Epidermal melanocyte (primary cell): ENCODE measurements around the gene GALK2.
"Not testable (repeated sequence)": the region's sequence is repeated elsewhere in the genome, so short reads cannot be mapped to it uniquely, and the experiment has no call there.

ENCODE experiments used
- DNase-seq: peaks from one replicate; pipeline ENCODE4 v3.0.0; 2011; ENCODE audit warnings: low spot score; ENCODE audit not compliant: insufficient read length

Gene GALK2

GRCh38 chr15:49163678-49164077 lies 6.4 kb upstream of the GALK2 start:
- no peak for DNase-seq

DNA sequence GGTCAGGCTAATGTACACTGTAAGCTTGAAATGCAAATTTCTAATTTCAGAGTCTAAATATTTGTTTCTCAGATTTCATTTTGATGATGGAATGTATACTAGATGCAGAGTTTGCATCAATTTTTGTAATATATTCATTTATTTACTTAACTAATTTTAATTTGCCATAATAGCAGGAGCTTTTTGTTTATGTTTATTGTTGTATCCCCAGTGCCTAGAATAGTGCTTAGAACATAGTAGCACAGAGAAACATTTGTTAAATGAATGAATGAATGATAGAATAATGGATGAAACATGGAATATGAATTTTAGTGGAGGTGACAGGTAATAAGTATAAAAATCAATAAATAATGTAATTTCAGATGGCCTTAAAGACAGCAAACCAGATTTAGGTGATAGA lies 5.2 kb upstream of the GALK2 start:
- DNase-seq: no peak

DNA sequence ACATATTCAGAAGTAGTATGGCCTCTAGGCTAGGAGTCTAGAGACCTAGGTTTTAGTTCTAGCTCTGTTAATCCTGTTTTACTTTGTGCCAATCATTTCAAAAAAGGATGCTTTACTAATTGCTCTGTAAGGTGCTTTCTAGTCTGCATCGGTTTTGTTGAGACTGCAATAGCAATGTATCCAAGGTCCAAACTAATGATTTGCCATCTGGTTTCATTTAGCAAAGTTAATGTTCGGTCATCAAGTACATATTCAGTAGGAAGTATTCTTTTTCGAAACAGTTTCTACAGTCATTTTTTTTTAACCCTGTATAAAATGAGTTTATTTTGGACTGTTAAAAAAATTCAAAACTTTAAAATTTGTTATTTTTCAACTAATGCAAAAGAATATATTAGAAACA lies 2.0 kb upstream of the GALK2 start:
- DNase-seq: no peak

DNA sequence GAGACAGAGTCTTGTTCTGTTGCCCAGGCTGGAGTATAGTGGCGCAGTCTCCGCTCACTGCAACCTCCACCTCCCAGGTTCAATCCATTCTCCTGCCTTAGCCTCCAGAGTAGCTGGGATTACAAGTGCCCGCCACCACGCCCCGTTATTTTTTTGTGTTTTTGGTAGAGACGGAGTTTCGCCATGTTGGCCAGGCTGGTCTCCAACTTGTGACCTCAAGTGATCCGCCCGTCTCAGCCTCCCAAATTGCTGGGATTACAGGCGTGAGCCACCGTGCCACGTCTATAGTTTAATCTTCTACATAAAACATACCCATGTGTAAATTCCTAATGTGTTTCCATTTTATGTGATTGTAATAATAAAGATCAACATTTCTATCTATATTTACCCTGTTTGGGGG lies 1.7 kb downstream of the GALK2 start:
- no peak for DNase-seq

DNA sequence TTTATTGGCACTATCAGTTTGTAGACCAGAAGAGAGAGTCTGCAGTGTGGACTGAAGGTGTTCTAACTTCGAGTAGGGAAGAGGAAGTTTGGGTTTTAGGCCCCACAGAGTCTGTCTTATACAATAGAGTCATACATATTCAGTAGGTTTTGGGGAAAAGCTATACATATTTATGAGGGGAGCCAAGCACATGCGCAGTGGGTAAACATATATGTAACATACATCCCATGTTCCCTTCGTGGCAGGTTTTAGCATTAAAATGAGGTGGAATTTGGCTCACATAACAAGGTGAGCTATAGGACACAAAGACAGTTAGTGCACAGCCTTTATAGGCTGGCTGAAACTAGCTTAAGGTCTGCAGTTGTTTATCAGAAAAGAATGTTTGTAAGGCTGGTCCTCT lies 4.9 kb downstream of the GALK2 start:
- DNase-seq: no peak

DNA sequence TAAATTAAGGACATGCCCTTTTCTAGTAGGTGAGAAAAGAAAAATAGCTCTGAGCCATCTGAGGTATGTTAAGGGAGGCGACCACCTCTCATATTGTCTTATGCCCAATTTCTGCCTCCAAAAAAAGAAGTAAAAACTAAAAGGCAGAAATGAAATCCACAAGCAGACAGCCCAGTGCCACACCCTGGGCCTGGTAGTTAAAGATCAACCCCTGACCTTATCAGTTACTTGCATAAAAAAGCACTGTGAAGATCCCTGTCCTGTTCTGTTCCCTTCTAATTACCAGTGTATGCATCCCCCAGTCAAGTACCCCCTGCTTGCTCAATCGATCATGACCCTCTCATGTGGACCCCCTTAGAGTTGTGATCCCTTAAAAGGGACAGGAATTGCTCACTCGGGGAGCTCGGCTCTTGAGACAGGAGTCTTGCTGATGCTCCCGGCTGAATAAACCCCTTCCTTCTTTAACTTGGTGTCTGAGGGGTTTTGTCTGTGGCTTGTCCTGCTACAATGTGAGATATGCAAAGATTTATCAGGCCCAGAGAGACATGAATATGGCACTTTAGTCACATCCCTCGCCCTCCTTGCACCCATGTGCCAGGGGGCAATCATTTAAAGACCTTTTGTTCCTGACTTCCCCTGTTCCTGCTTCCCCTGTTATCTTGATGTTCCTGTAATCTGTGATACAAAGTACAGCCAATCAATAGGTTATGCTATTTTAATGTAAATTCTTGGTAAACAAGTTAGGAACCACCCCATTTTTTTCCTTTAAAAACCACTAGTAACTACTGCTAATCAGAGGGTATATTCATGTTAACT lies 5.7 kb downstream of the GALK2 start:
- not testable (repeated sequence) for DNase-seq

DNA sequence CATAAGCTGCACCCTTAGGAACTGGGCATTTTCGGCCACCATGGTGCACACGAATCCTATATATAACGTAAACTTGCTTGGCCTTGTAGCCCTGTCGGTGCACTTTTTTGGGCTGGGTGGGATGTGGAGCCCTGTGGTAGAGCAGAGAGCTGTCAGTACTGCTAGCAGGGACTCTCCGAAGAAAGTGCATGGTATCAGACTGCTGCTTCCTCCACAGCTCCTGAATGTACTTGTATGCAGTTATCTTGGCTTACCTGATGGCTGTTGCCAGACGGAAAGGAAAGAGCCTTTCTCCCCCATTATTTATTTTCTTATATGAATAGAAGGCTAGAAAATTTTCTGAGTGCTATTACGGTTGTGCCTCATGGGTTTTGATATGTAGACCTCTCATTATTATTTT lies 8.4 kb downstream of the GALK2 start:
- no peak for DNase-seq

GRCh38 chr15:49179433-49180190 lies 9.6 kb downstream of the GALK2 start:
- DNase-seq: peak; percentile 44

DNA sequence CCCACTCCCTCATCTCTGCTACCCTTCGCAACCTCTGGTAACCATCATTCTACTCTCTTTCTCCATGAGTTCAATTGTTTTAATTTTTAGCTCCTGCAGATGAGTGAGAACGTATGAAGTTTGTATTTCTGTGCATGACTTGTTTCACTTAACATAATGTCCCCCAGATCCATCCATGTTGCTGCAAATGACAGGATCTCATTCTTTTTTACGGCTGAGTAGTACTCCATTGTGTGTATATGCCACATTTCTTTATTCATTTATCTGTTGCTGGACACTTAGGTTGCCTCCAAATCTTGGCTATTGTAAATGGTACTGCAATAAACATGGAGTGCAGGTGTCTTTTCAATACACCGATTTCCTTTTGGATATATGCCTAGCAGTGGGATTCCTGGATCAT lies 12.1 kb downstream of the GALK2 start:
- no peak for DNase-seq

- not testable (repeated sequence) for DNase-seq
Observed at GRCh38 chr15:49183741-49184140, 13.7 kb downstream of the GALK2 start.

GRCh38 chr15:49185473-49185872 lies 15.4 kb downstream of the GALK2 start:
- no peak for DNase-seq

DNA sequence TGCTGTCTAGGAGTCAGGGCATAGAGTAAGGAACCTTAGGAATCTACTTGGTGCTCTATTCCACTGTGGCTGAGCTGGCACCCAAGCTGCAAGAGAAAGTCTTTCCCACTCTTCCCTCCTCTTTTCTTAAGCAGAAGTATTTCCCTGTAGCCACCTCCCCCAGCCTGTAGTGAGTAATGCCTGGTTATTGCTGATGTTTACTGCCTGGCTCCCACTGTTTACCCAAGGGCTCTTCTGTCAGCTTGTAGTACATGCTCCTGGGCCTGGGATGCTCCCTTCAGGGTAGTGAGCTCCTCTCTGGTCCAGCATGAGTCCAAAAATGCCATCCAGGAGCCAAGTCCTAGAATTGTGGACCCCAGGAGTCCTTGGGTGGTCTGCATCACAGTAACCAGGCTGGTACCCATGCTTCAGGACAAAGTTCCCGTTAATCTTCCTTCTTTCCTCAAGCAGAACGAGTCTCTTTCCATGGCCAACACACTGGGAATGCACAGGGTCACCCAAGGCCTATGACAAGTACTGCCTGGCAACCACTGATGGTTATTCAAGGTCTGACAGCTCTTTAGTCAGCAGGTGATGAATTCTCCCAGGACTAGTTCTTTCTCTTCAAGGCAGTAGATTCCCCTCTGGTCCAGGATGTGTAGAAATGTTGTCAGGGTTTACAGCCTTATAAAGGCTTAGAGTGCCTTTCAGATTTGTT lies 17.6 kb downstream of the GALK2 start:
- DNase-seq: no peak

DNA sequence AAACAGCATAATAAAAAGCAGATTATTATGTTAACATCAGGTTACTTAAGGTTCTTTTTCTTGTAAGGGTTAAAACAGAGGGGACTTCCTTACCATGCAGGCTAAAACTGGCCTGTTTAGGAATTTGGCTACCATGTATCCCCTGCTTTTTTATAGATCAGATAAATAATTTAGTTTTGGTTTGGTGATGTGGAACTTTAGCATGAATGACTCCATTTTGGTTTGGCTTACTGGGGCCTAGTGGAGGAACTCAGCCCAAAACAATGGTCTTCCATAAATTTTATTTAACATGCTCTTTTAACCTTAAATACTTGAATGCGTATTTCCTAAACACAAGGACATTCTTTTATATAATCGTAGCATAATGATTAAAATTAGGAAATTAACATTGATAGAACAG lies 18.9 kb downstream of the GALK2 start:
- no peak for DNase-seq

DNA sequence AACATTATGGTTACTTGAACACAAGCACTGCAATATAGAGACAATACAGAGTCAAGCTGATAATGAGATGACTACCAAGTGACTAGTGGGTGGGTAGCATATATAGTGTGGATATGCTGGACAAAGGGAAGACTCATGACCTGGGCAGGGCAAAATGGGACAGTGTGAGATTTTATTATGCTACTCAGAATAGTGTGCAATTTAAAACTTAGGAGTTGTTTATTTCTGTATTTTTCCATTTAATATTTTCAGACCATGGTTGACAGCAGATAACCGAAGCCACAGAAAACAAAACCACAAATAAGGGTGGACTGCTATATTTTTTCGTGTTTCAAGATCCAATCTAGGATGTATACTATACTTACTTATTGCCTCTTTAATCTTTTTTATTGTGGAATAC lies 19.6 kb downstream of the GALK2 start:
- no peak for DNase-seq

DNA sequence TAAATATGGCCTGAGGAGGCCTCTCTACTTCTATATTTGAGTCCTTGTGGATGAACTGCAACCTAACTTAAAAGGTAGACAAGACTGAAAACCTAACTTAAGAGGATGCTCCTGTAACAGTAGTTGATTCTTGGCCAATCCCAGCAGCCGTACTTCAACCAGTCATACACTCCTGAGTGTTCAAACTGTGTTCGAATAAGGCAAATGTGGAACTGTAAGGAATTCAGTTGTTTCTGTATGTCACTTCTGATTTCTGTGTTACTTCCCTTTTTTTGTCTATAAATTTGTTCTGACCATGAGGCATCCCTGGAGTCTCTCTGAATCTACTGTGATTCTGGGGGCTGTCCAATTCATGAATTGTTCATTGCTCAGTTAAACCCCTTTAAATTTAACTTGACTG lies 20.5 kb downstream of the GALK2 start:
- no peak for DNase-seq

DNA sequence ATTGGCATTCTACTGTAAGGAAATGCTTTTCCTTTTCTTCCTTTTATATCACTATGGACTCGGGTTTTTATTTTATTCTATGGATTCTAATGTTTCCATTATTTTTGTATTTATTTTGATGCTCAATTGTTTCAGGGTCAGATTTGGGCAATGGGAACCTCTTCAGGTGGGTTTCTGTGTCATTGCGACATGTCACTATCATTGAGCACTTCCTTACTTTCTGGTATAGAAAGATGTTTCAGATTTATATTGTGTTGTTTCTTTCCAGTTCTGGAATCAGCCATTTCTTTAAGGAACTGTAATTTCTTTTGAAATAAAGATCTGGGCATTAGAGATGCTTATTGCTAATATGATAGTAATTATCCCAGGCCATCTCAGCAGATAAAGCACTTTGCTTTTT lies 21.8 kb downstream of the GALK2 start:
- no peak for DNase-seq

DNA sequence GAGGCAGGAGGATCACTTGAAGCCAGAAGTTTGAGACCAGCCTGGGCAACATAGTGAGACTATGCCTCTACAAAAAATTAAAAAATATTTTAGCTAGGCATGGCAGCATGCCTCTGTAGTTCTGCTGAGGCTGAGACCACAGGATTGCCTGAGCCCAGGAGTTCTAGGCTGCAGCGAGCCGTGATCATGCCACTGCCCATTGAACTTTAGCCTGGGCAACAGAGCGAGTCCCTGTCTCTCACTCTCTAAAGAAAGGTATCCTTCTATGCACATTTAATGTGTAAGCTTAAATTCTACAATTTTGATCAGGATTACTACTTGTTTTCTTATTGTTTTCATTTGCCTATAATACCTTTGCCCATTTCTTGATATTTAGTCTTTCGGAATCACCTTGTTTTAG lies 26.8 kb downstream of the GALK2 start:
- DNase-seq: no peak

DNA sequence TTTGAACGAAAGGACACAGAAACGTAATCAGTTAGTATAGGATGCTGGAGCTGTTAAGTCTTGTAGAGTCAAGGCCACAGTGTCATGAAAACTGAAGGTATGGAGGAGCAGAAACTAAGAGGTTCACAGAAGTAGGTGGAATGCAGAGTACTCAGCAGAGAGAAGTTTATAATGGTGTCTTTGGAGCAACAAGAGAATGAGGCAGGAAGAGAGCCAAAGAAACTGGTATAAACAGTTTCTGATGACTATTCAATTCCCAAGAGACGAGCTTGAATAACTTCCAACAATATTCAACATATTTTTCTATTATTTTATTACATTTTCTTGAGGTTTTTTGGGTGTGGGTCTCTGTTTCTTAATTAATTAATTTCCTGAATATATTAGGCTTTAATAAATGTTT lies 29.6 kb downstream of the GALK2 start:
- DNase-seq: no peak

GRCh38 chr15:49200347-49200746 lies 30.3 kb downstream of the GALK2 start:
- no peak for DNase-seq

- not testable (repeated sequence) for DNase-seq
Observed at GRCh38 chr15:49208102-49208501, 38.1 kb downstream of the GALK2 start.

GRCh38 chr15:49212897-49213296 lies 42.9 kb downstream of the GALK2 start:
- no peak for DNase-seq
